HepG2 (cell line): ENCODE data around the gene KRTCAP2. TPM values are rescaled to one million over a fixed set of nuclear protein-coding genes. Genes with fewer than 3 reads are reported as not detected.
A peak's percentile ranks its signal among the peaks of the same experiment; 100 is the strongest.

Experiments
- BCL3 ChIP-seq: sonication (generic); formaldehyde crosslinking; IDR thresholded peaks from 2 replicates; pipeline ENCODE4 v1.5.1; 2020; ENCODE audit warnings: mild to moderate bottlenecking, missing genetic modification reagents, moderate library complexity
- BRF2 ChIP-seq: sonication (generic); formaldehyde crosslinking; IDR thresholded peaks from 2 replicates; pipeline ENCODE4 v1.8.1; 2022; ENCODE audit warnings: mild to moderate bottlenecking, missing genetic modification reagents
- CAMTA2 ChIP-seq: sonication (generic); formaldehyde crosslinking; IDR thresholded peaks from 2 replicates; pipeline ENCODE4 v1.4.0; 2020; ENCODE audit warnings: mild to moderate bottlenecking, missing genetic modification reagents, borderline replicate concordance
- CC2D1A ChIP-seq: sonication (generic); formaldehyde crosslinking; IDR thresholded peaks from 2 replicates; pipeline ENCODE4 v1.8.1; 2023; ENCODE audit warnings: mild to moderate bottlenecking, missing genetic modification reagents
- CREB3 ChIP-seq: sonication (generic); formaldehyde crosslinking; IDR thresholded peaks from 2 replicates; pipeline ENCODE4 v1.5.0; 2020; ENCODE audit warnings: missing genetic modification reagents
- ELK4 ChIP-seq: sonication (generic); formaldehyde crosslinking; IDR thresholded peaks from 2 replicates; pipeline ENCODE4 v1.9.0; 2021; ENCODE audit warnings: missing genetic modification reagents, borderline replicate concordance
- FOXM1 ChIP-seq: sonication (generic); formaldehyde crosslinking; IDR thresholded peaks from 2 replicates; pipeline ENCODE4 v1.5.0; 2020; ENCODE audit warnings: missing genetic modification reagents
- HNRNPL ChIP-seq: fragments of 200-400 bp; formaldehyde crosslinking; IDR thresholded peaks from 2 replicates; pipeline ENCODE4 v1.6.1; 2017; ENCODE audit warnings: mild to moderate bottlenecking, low read depth, low read length
- JUN ChIP-seq: sonication (generic); formaldehyde crosslinking; IDR thresholded peaks from 2 replicates; pipeline ENCODE4 v1.4.0; 2020; ENCODE audit warnings: mild to moderate bottlenecking, missing genetic modification reagents
- KLF13 ChIP-seq: sonication (generic); formaldehyde crosslinking; IDR thresholded peaks from 2 replicates; pipeline ENCODE4 v1.4.0; 2020; ENCODE audit warnings: mild to moderate bottlenecking, missing genetic modification reagents
- MIXL1 ChIP-seq: IDR thresholded peaks from 2 replicates; pipeline ENCODE4 v1.6.1; 2016
- MTA3 ChIP-seq: sonication (generic); formaldehyde crosslinking; IDR thresholded peaks from 2 replicates; pipeline ENCODE4 v1.4.0; 2020; ENCODE audit warnings: missing genetic modification reagents
- NFKB2 ChIP-seq: sonication (generic); formaldehyde crosslinking; IDR thresholded peaks from 2 replicates; pipeline ENCODE4 v1.4.0; 2020; ENCODE audit warnings: missing genetic modification reagents, borderline replicate concordance
- NRL ChIP-seq: sonication (generic); formaldehyde crosslinking; IDR thresholded peaks from 2 replicates; pipeline ENCODE4 v1.5.0; 2020; ENCODE audit warnings: missing genetic modification reagents, mild to moderate bottlenecking, moderate library complexity, borderline replicate concordance
- SALL2 ChIP-seq: sonication (generic); formaldehyde crosslinking; IDR thresholded peaks from 2 replicates; pipeline ENCODE4 v1.8.1; 2023; ENCODE audit warnings: mild to moderate bottlenecking, missing genetic modification reagents, inconsistent platforms
- SIN3B ChIP-seq: fragments of 150-350 bp; IDR thresholded peaks from 2 replicates; pipeline ENCODE4 v1.6.1; 2014; ENCODE audit warnings: low read length
- TAF15 ChIP-seq: fragments of 200-400 bp; formaldehyde crosslinking; IDR thresholded peaks from one replicate; pipeline ENCODE4 v1.6.1; 2018; ENCODE audit warnings: mild to moderate bottlenecking, low read depth, low read length; ENCODE audit not compliant: poor library complexity, severe bottlenecking
- ZBTB38 ChIP-seq: sonication (generic); formaldehyde crosslinking; IDR thresholded peaks from 2 replicates; pipeline ENCODE4 v1.5.1; 2020; ENCODE audit warnings: mild to moderate bottlenecking, missing genetic modification reagents
- ZFYVE20 ChIP-seq: sonication (generic); formaldehyde crosslinking; IDR thresholded peaks from 2 replicates; pipeline ENCODE4 v1.8.0; 2023; ENCODE audit warnings: low read depth, mild to moderate bottlenecking, moderate library complexity, missing genetic modification reagents, borderline replicate concordance
- ZNF12 ChIP-seq: sonication (generic); formaldehyde crosslinking; IDR thresholded peaks from 2 replicates; pipeline ENCODE4 v1.5.0; 2020; ENCODE audit warnings: missing genetic modification reagents
- ZNF256 ChIP-seq: sonication (generic); formaldehyde crosslinking; conservative IDR thresholded peaks from 2 replicates; pipeline ENCODE4 v1.4.0; 2020; ENCODE audit warnings: missing genetic modification reagents
- ZNF3 ChIP-seq: IDR thresholded peaks from 2 replicates; pipeline ENCODE4 v1.7.0; 2017; ENCODE audit warnings: inconsistent platforms
- ZNF326 ChIP-seq: sonication (generic); formaldehyde crosslinking; IDR thresholded peaks from 2 replicates; pipeline ENCODE4 v1.4.0; 2020; ENCODE audit warnings: missing genetic modification reagents, borderline replicate concordance
- ZNF343 ChIP-seq: sonication (generic); formaldehyde crosslinking; IDR thresholded peaks from 2 replicates; pipeline ENCODE4 v1.4.0; 2020; ENCODE audit warnings: mild to moderate bottlenecking, missing genetic modification reagents
- ZNF570 ChIP-seq: sonication (generic); formaldehyde crosslinking; IDR thresholded peaks from 2 replicates; pipeline ENCODE4 v1.4.0; 2020; ENCODE audit warnings: mild to moderate bottlenecking, missing genetic modification reagents, borderline replicate concordance
- ZNF7 ChIP-seq: IDR thresholded peaks from 2 replicates; pipeline ENCODE4 v1.6.1; 2016; ENCODE audit warnings: missing biosample characterization, missing genetic modification reagents
- ZNF782 ChIP-seq: sonication (generic); formaldehyde crosslinking; IDR thresholded peaks from 2 replicates; pipeline ENCODE4 v1.4.0; 2020; ENCODE audit warnings: missing genetic modification reagents, mild to moderate bottlenecking, borderline replicate concordance
- polyA plus RNA-seq, 8 experiments: library from polyadenylated mRNA; depleted of rRNA in 3 of 8; stranded (reverse) in 7 of 8; unstranded in 1 of 8; fragments of >200 nt; fragmentation: Illumina TruSeq in 4 of 8; extraction: Trizol in 4 of 8; gene quantifications; 2 replicates each; pipeline versions ENCODE4 v1.2.1 to v1.2.3, GENCODE V29; 2011 to 2016; ENCODE audit warnings: low read depth in 4 of 8, missing spikeins in 1 of 8, mixed read lengths in 1 of 8; ENCODE audit not compliant: insufficient read depth in 1 of 8
- total RNA-seq, 5 experiments: library from RNA; depleted of rRNA; stranded (reverse); fragments of >200 nt; fragmentation: Illumina TruSeq; extraction: Trizol; gene quantifications; 2 replicates each; pipeline ENCODE4 v1.2.3, GENCODE V29; 2016; ENCODE audit warnings: low read depth in 1 of 5

Gene KRTCAP2
- total and polyA plus RNA-seq, 2 of the 13 experiments (the other 11 are each of a cell fraction or from before 2014, with no cell fraction given): 77.3 to 79.4 TPM

- TF ChIP-seq CC2D1A (peak; percentile 42; the same call in 1 of the 2 replicates), ZFYVE20 (CRISPR knock-in tag) (peak; percentile 67; the same call in 1 of the 2 replicates), ZNF326 (CRISPR knock-in tag) (no peak), ZNF782 (CRISPR knock-in tag) (no peak), NFKB2 (CRISPR knock-in tag) (0 out of 2 replicates have a peak, but pooled peaks have one; percentile 18), JUN (CRISPR knock-in tag) (no peak), TAF15 (no peak), MIXL1 (CRISPR knock-in tag) (peak; percentile 8; the same call in 1 of the 2 replicates), CAMTA2 (CRISPR knock-in tag) (no peak), ZNF343 (CRISPR knock-in tag) (no peak), ZNF570 (CRISPR knock-in tag) (no peak), NRL (CRISPR knock-in tag) (no peak), SALL2 (CRISPR knock-in tag) (0 out of 2 replicates have a peak, but pooled peaks have one; percentile 48), ELK4 (no peak), SIN3B (no peak), ZNF3 (peak; percentile 52; the same call in 1 of the 2 replicates), CREB3 (CRISPR knock-in tag) (peak; percentile 44; the same call in 1 of the 2 replicates), MTA3 (no peak), HNRNPL (no peak), ZNF7 (CRISPR knock-in tag) (no peak), BRF2 (CRISPR knock-in tag) (no peak), ZNF256 (no peak), ZBTB38 (no peak; the same call in 1 of the 2 replicates), FOXM1 (CRISPR knock-in tag) (no peak), ZNF12 (CRISPR knock-in tag) (no peak), KLF13 (no peak), BCL3 (CRISPR knock-in tag) (no peak)
Measured at GRCh38 chr1:155127967-155128754, 44.9 kb downstream of the KRTCAP2 start (continued).
